Body of pancreas (tissue), 4 donors: ENCODE measurements around the gene FUT3. TPM values are rescaled to one million over a fixed set of nuclear protein-coding genes. Genes with fewer than 3 reads are reported as not detected.
A peak's percentile ranks its signal among the peaks of the same experiment; 100 is the strongest.

Source experiments
- ATAC-seq: fragments of 150-250 bp; one replicate; pipeline ENCODE4 v1.9.1; 2016
- DNase-seq, 4 donors: peaks; one replicate each; pipeline ENCODE4 v3.0.0-alpha.2; 2019
- H3K27ac ChIP-seq, 4 donors: fragments of 200-600 bp; sonication (generic); 1 replicate in 3 of 4; 2 replicates in 1 of 4; pipeline versions ENCODE4 v1.5.1 to v1.6.1; 2016 to 2019; ENCODE audit warnings: mild to moderate bottlenecking in 1 of 4, mixed read lengths in 1 of 4, moderate library complexity in 1 of 4
- H3K27me3 ChIP-seq, 2 donors: fragments of 200-600 bp; sonication (generic); one replicate each; pipeline ENCODE4 v1.6.0; 2016; ENCODE audit warnings: mild to moderate bottlenecking in 1 of 2
- H3K36me3 ChIP-seq, 2 donors: fragments of 200-600 bp; sonication (generic); replicated peaks in 1 of 2; 2 replicates each; pipeline ENCODE4 v1.5.1; 2016; ENCODE audit warnings: low read depth in 2 of 2; ENCODE audit not compliant: insufficient read depth in 1 of 2
- H3K4me1 ChIP-seq: fragments of 200-600 bp; sonication (generic); one replicate; pipeline ENCODE4 v1.6.0; 2016
- H3K4me3 ChIP-seq, 2 donors: fragments of 200-600 bp; sonication (generic); 1 replicate in 1 of 2; 2 replicates in 1 of 2; pipeline ENCODE4 v1.5.1; 2016 to 2019
- H3K9me3 ChIP-seq, 3 donors: fragments of 200-600 bp; sonication (generic); 1 replicate in 2 of 3; 2 replicates in 1 of 3; pipeline ENCODE4 v1.5.1; 2016
- POLR2A ChIP-seq, 3 donors: fragments of 450-650 bp; IDR thresholded peaks; one replicate each; pipeline ENCODE4 v1.6.1; 2016; ENCODE audit warnings: antibody characterized with exemption in 3 of 3, mild to moderate bottlenecking in 2 of 3
- WGBS, 2 donors: methylation state at CpG; one replicate each; pipeline ENCODE4 v1.1.5; 2017; 5-methylcytosine and 5-hydroxymethylcytosine counted together
- intact Hi-C: fragments of 100-400 bp; cut with DNase I; formaldehyde crosslinking; loops from one replicate; pipeline ENCODE4 v1.15.1; 2023
- total RNA-seq, 2 donors: library from RNA; depleted of rRNA; stranded (reverse); fragments of >200 nt; gene quantifications; one replicate each; pipeline ENCODE4 v1.1.0, GENCODE V29; 2016
- TF ChIP-seq, protein P1 (sequence below), 7 experiments: fragments of 450-650 bp in 4 of 7; fragments of 200-600 bp in 3 of 7; sonication (generic) in 3 of 7; IDR thresholded peaks; one replicate each; pipeline ENCODE4 v1.5.1; 2016 to 2019; ENCODE audit warnings: antibody characterized with exemption in 7 of 7

Gene FUT3
- total RNA-seq, 2 donors from 2014 or later, result 5.7 to 9.2 TPM

DNA sequence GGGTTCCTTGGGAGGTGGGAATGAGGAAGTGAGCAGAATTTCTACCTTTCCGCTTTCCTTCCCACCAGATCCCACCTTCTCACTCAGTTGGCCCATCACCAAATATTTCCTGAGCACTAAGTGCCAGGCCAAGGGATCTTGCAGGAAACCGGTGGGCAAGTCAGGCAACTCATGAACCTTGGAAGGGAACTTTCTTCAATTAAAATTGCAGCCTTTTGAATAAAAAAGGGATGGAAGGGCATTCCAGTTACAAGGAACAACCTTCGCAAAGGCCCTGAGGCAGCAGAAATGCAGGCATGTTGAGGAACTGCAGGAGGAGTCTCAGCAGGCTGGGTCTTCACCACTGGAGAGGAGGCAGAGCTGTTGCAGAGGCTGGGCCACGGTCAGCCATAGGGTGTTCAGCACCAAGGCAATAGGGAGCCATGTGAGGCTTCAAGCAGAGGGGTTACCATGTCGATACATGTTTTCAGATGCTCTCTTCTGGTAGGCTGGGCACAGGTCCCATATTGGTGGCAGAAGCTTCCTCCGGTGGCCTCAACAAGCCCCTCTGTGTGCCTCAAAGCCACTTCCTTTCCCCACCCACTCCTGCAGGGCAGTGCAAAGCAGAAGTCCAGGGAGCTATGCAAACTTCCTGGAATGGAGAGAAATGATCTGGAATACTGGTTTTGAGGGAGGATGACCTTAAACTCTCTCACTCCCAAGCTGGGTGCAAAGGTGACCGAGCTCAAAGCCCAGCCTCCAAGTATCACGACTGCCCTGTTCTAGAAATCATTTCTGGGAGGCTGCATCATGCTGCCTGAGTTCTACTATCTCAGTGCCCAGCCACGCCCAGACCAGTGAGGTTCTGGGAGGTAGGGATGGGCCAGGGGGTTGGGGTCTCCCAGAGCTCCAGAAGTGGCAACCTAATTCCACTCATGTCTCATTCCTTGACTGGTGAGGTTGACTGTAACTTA, 11.9 kb downstream of the FUT3 start, which contains the start of gene FUT6:
TSS of gene FUT6 (minus strand) at position 638 of the 953 bp plus-strand sequence. CDS start 7,135 bp downstream, outside the sequence.
- no peak within 1 kb of the TSS for H3K4me3 ChIP-seq
- ATAC-seq (no peak), DNase-seq (no peak)
- 72 to 86% methylated on average over 6 to 9 of the region's 9 CpGs for WGBS, 2 donors
- TF ChIP-seq, protein P1, sequence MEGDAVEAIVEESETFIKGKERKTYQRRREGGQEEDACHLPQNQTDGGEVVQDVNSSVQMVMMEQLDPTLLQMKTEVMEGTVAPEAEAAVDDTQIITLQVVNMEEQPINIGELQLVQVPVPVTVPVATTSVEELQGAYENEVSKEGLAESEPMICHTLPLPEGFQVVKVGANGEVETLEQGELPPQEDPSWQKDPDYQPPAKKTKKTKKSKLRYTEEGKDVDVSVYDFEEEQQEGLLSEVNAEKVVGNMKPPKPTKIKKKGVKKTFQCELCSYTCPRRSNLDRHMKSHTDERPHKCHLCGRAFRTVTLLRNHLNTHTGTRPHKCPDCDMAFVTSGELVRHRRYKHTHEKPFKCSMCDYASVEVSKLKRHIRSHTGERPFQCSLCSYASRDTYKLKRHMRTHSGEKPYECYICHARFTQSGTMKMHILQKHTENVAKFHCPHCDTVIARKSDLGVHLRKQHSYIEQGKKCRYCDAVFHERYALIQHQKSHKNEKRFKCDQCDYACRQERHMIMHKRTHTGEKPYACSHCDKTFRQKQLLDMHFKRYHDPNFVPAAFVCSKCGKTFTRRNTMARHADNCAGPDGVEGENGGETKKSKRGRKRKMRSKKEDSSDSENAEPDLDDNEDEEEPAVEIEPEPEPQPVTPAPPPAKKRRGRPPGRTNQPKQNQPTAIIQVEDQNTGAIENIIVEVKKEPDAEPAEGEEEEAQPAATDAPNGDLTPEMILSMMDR (IDR thresholded peaks at IDR 0.05), result no peak
- no peak for TF ChIP-seq POLR2A (IDR thresholded peaks at IDR 0.05)
- no peaks in the 10 kb centered on the region for H3K9me3 ChIP-seq
- no peaks in the 10 kb centered on the region for H3K27me3 ChIP-seq
- peak within 1 kb of the TSS in 3 of 4 donors; percentile 60 to 82 (median 73) for H3K27ac ChIP-seq
- H3K4me1 ChIP-seq, result peaks cover 9% of the 10 kb centered on the region
- H3K36me3 ChIP-seq, result no peaks in the 10 kb centered on the region
- intact Hi-C loops, result no loop called here

DNA sequence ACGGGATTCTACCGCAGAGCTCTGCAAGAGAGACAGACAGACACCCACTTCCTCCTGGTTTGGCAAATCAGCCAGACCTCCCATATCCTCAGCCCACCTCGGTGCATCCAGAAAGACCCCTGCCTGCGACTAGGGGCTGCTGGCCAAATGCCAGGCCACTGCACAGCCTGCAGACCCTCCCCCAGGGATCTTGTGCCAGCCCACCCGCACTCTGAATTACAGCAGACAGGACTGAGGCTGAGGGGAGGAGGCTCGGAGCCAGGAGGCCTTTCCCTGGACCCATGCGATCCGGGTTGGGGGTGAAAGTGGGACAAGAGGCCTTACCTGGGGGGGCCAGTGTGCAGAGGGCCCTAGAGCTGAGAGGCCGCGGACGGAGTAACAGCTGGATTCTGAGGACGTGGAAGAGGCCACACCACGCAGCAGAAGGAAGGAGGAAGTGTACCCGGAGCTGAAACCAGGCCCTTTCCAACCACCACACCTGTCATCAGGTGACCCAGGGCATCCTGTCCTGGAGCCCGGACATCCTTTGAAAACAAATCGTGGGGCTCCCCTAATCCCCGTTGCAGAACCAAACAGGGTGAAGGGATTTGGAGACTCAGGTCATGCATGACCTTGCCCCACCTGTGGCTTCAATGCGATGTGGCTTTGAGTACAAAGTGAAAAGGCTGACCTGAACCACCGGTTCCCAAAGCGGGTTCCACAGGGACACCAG, 12.7 kb downstream of the FUT3 start:
- Histone ChIP-seq H3K36me3 (no peaks in the 10 kb centered on the region), H3K27ac (peak overlapping the region in 3 of 4 donors; percentile 60 to 82 (median 73)), H3K9me3 (no peaks in the 10 kb centered on the region), H3K4me3 (no peak overlapping the region), H3K4me1 (peaks cover 9% of the 10 kb centered on the region), H3K27me3 (no peaks in the 10 kb centered on the region)
- intact Hi-C loops, result no loop called here
- DNase-seq (no peak), ATAC-seq (peak; percentile 62)
- TF ChIP-seq, protein P1 (IDR thresholded peaks at IDR 0.05), result no peak
- peak in 1 of 3 donors; percentile 10 for TF ChIP-seq POLR2A (IDR thresholded peaks at IDR 0.05)
- 46 to 66% methylated on average over 15 to 20 of the region's 20 CpGs for WGBS, 2 donors

DNA sequence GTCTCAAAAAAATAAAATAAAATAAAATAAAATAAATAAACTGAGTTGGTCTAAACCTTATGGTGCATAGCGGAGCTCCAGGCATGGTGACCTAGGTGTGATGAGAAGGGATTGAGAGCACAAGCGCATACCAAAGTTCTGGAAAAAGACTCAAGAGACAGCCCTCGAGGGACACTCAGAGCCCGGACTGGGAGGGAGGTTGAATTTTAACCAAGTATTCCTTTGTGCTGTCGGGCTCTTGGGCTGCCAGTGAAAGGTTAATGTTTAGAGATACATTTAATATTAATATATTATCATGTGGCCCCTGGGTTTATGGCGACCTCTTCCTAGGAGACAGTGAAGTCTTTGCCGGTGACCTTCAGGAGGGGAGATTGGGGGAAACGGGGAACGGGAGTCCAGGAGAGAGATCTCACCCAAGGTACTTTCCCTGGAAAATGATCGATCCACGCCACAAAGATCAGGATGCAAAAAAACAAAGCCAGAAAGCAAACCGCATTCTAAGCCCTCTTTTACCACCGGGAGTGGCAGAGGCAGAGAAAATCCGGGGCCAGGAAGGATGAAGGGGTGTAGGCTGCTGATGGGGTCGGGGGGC, 13.4 kb downstream of the FUT3 start:
- DNase-seq (no peak), ATAC-seq (peak; percentile 61)
- no peaks in the 10 kb centered on the region for H3K36me3 ChIP-seq
- H3K27me3 ChIP-seq, result no peaks in the 10 kb centered on the region
- no peaks in the 10 kb centered on the region for H3K9me3 ChIP-seq
- H3K27ac ChIP-seq, result peak overlapping the region in 3 of 4 donors; percentile 60 to 82 (median 73)
- intact Hi-C loops, result no loop called here
- WGBS, 2 donors, result 15 to 20% methylated on average over 15 of the region's 15 CpGs
- H3K4me3 ChIP-seq, result no peak overlapping the region
- H3K4me1 ChIP-seq, result peaks cover 9% of the 10 kb centered on the region
- TF ChIP-seq, protein P1 (IDR thresholded peaks at IDR 0.05), result no peak
- peak in 1 of 3 donors; percentile 3 for TF ChIP-seq POLR2A (IDR thresholded peaks at IDR 0.05)

DNA sequence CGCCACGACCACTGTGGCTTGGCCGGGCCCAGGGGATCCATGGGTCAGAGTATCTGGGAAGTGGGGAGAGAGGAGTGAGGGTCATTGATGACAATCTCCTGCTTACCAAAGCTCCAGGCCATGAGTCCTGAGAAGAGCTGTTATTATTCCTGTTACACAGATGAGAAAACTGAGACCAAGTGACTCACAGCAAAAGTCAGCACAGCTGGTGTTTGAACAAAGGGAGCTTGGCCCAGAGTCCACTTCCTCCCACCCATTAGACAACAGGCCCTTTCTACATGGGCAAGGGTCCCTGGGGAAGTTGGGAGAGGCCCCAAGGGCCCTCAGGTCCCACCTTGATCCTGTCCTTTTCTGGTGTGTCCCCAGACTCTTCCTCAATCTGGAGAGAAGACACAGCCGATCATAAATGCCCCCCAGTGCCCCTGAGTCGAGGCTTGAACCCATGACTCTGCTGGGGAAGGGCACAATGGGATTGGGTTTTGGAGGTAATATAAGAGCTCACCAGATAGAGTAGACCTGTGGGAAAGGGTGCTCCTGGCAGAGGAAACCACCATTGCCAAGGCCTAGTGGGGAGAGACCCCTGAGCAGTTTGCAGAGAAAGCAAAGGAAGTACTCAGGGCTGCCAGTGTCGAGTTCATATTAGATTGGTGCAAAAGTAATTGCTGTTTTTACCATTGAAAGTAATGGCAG, 18.6 kb downstream of the FUT3 start:
- no peak overlapping the region for H3K4me3 ChIP-seq
- no peaks in the 10 kb centered on the region for H3K9me3 ChIP-seq
- H3K4me1 ChIP-seq, result peaks cover 15% of the 10 kb centered on the region
- 74 to 86% methylated on average over 6 of the region's 6 CpGs for WGBS, 2 donors
- no peaks in the 10 kb centered on the region for H3K36me3 ChIP-seq
- ATAC-seq (no peak), DNase-seq (no peak)
- TF ChIP-seq, protein P1 (IDR thresholded peaks at IDR 0.05), result no peak
- no peak for TF ChIP-seq POLR2A (IDR thresholded peaks at IDR 0.05)
- intact Hi-C loops, result no loop called here
- no peak overlapping the region for H3K27ac ChIP-seq
- no peaks in the 10 kb centered on the region for H3K27me3 ChIP-seq
